GM12878 (cell line): ENCODE data around the gene ASB7. TPM values are rescaled to one million over a fixed set of nuclear protein-coding genes. Genes with fewer than 3 reads are reported as not detected.

Source experiments
- ATAC-seq: fragments of 200-7000 bp; cut with Tn5 transposase; 3 replicates; pipeline ENCODE4 v1.9.1; 2020; ENCODE audit warnings: mild to moderate bottlenecking, moderate library complexity
- BruUV-seq: library from RNA; stranded (reverse); fragments of 400-500 nt; replicated peaks from 2 replicates; lab custom pipeline; 2021; lab: Mats Ljungman, UMichigan
- CTCF ChIA-PET: fragments of 300-600 bp; sonication (Branson Sonifier 250); formaldehyde crosslinking; extraction: SDS; loops from one replicate; lab custom pipeline; 2021; ENCODE audit warnings: inconsistent platforms; lab: Yijun Ruan, JAX
- POLR2A ChIA-PET: fragments of 350-600 bp; formaldehyde crosslinking; extraction: SDS; loops from one replicate; lab custom pipeline; 2021; ENCODE audit warnings: inconsistent platforms; lab: Charles Lee
- RAD21 ChIA-PET: fragments of 300-600 bp; sonication (Branson Sonifier 250); formaldehyde crosslinking; loops from one replicate; lab custom pipeline; 2023; ENCODE audit warnings: antibody characterized with exemption; ENCODE audit not compliant: unreplicated experiment; lab: Charles Lee
- SMC1A ChIA-PET: fragments of 300-600 bp; sonication (Branson Sonifier 250); formaldehyde crosslinking; loops from one replicate; lab custom pipeline; 2023; ENCODE audit not compliant: unreplicated experiment, uncharacterized antibody; lab: Charles Lee
- DNase-seq: peaks from one replicate; pipeline ENCODE4 v3.0.0-alpha.2; 2011; ENCODE audit warnings: low read depth, low spot score
- FAIRE-seq: peaks from 3 replicates; lab custom pipeline; 2011; peaks lifted over from hg19 to GRCh38; lab: Jason Lieb, UNC
- H2AFZ ChIP-seq: 2 replicates; pipeline ENCODE4 v1.6.0; 2011; ENCODE audit warnings: low read depth, low read length, control low read depth; ENCODE audit not compliant: control insufficient read depth
- H3K27ac ChIP-seq: 2 replicates; pipeline ENCODE4 v1.5.1; 2011; ENCODE audit warnings: control low read depth; ENCODE audit not compliant: control insufficient read depth, insufficient read depth
- H3K27me3 ChIP-seq, 2 experiments: replicated peaks in 1 of 2; 2 replicates each; pipeline versions ENCODE4 v1.6.0 to v1.6.1; 2011; ENCODE audit warnings: low read length in 1 of 2; ENCODE audit not compliant: control insufficient read depth in 2 of 2, insufficient read depth in 2 of 2
- H3K36me3 ChIP-seq, 2 experiments: 2 replicates each; pipeline ENCODE4 v1.5.1; 2011; ENCODE audit warnings: low read length in 1 of 2; ENCODE audit not compliant: control insufficient read depth in 2 of 2, insufficient read depth in 2 of 2
- H3K4me1 ChIP-seq: 2 replicates; pipeline ENCODE4 v1.6.1; 2011; ENCODE audit warnings: mild to moderate bottlenecking, low read length, moderate library complexity, mixed read lengths; ENCODE audit not compliant: control insufficient read depth, insufficient read depth
- H3K4me2 ChIP-seq: 2 replicates; pipeline ENCODE4 v1.6.0; 2011; ENCODE audit warnings: control low read depth; ENCODE audit not compliant: control insufficient read depth, insufficient read depth
- H3K4me3 ChIP-seq: fragments of 200-600 bp; sonication (generic); 2 replicates; pipeline ENCODE4 v1.5.1; 2016
- H3K79me2 ChIP-seq: 2 replicates; pipeline ENCODE4 v1.6.0; 2011; ENCODE audit warnings: low read length; ENCODE audit not compliant: control insufficient read depth, insufficient read depth
- H3K9ac ChIP-seq: 2 replicates; pipeline ENCODE4 v1.8.0; 2011; ENCODE audit warnings: low read length, control low read depth, mixed read lengths; ENCODE audit not compliant: control insufficient read depth, insufficient read depth
- H3K9me3 ChIP-seq: replicated peaks from 3 replicates; pipeline ENCODE4 v1.5.1; 2011; ENCODE audit warnings: mild to moderate bottlenecking, low read length; ENCODE audit not compliant: control insufficient read depth, insufficient read depth
- H4K20me1 ChIP-seq: 2 replicates; pipeline ENCODE4 v1.6.0; 2011; ENCODE audit not compliant: control insufficient read depth, insufficient read depth
- CHD4 ChIP-seq: fragments of 200-600 bp; sonication (generic); IDR thresholded peaks from 2 replicates; pipeline ENCODE4 v1.6.1; 2016; ENCODE audit warnings: mild to moderate bottlenecking
- GATAD2B ChIP-seq: fragments of 450-650 bp; conservative IDR thresholded peaks from 2 replicates; pipeline ENCODE4 v1.6.1; 2017; ENCODE audit warnings: low read depth, mild to moderate bottlenecking, moderate library complexity
- KAT2A ChIP-seq: conservative IDR thresholded peaks from 2 replicates; pipeline ENCODE4 v1.6.1; 2011; ENCODE audit warnings: low read depth, low read length; ENCODE audit not compliant: control insufficient read depth
- NFYA ChIP-seq: IDR thresholded peaks from 2 replicates; pipeline ENCODE4 v1.6.1; 2011; ENCODE audit warnings: low read depth, mild to moderate bottlenecking, low read length, improper control_type of control experiment, borderline replicate concordance
- NKRF ChIP-seq: fragments of 450-650 bp; conservative IDR thresholded peaks from 2 replicates; pipeline ENCODE4 v1.6.1; 2017; ENCODE audit warnings: mild to moderate bottlenecking, moderate library complexity
- STAT3 ChIP-seq: IDR thresholded peaks from 2 replicates; pipeline ENCODE4 v1.6.1; 2011; ENCODE audit warnings: low read depth, low read length, improper control_type of control experiment
- ZNF217 ChIP-seq: fragments of 450-650 bp; IDR thresholded peaks from 2 replicates; pipeline ENCODE4 v1.6.1; 2017; ENCODE audit warnings: antibody characterized with exemption, mild to moderate bottlenecking
- ZNF592 ChIP-seq: fragments of 450-650 bp; IDR thresholded peaks from 2 replicates; pipeline ENCODE4 v1.6.1; 2017; ENCODE audit warnings: mild to moderate bottlenecking, moderate library complexity
- WGBS: methylation state at CpG from one replicate; pipeline ENCODE4 v1.1.6; 2016; ENCODE audit warnings: low lambda C conversion rate; ENCODE audit not compliant: insufficient replicate concordance, insufficient coverage; ENCODE audit errors: missing lambda C conversion rate; 5-methylcytosine and 5-hydroxymethylcytosine counted together
- in situ Hi-C: fragments of 300-500 bp; cut with MboI; formaldehyde crosslinking; loops from 9 replicates; pipeline ENCODE4 v1.14.3; 2018; ENCODE audit warnings: mixed read lengths
- intact Hi-C: fragments of 100-400 bp; cut with micrococcal nuclease; formaldehyde crosslinking; loops from one replicate; pipeline ENCODE4 v1.14.2; 2022; ENCODE audit not compliant: unreplicated experiment
- polyA plus RNA-seq, 11 experiments: library from polyadenylated mRNA; depleted of rRNA in 4 of 11; unstranded in 6 of 11; stranded (reverse) in 5 of 11; fragments of >200 nt; fragmentation: Nextera tagmentation in 4 of 11; fragmentation: Illumina TruSeq in 1 of 11; extraction: Ambion mirVana in 4 of 11; extraction: Trizol in 1 of 11; gene quantifications; 1 replicate in 1 of 11; 2 replicates in 10 of 11; pipeline versions ENCODE4 v1.2.1 to v1.2.3, GENCODE V29; 2011 to 2016; ENCODE audit warnings: inconsistent platforms in 2 of 11, missing spikeins in 2 of 11, low read depth in 1 of 11
- total RNA-seq, 4 experiments: library from RNA; depleted of rRNA in 3 of 4; stranded (reverse); fragments of >200 nt in 3 of 4; fragmentation: Illumina TruSeq in 1 of 4; extraction: Trizol in 1 of 4; gene quantifications; 2 replicates each; pipeline versions ENCODE4 v1.2.1 to v1.2.3, GENCODE V29; 2013 to 2021

Gene ASB7
- total and polyA plus RNA-seq, 10 of the 15 experiments (the other 5 are each of a cell fraction or from before 2014, with no cell fraction given), result 2.7 to 13.9 (median 8.6) TPM

- TF ChIP-seq CHD4 (no peak), NKRF (no peak)
- intact Hi-C loops, result no loop called here
- Histone ChIP-seq H3K4me3 (no peak overlapping the region), H4K20me1 (no peaks in the 10 kb centered on the region), H3K4me2 (no peak overlapping the region), H3K9me3 (no peaks in the 10 kb centered on the region), H3K36me3 (no peaks in the 10 kb centered on the region), H3K79me2 (no peaks in the 10 kb centered on the region), H3K9ac (no peak overlapping the region), H2AFZ (no peak overlapping the region), H3K4me1 (peaks cover 3% of the 10 kb centered on the region; the same call in 1 of the 2 replicates), H3K27ac (no peak overlapping the region), H3K27me3 (no peaks in the 10 kb centered on the region; a peak in 1 of 4 replicates)
- ATAC-seq (no peak), DNase-seq (no peak), FAIRE-seq (no peak)
- SMC1A ChIA-PET, result no interaction called here
- CTCF ChIA-PET, result no interaction called here
- RAD21 ChIA-PET, result interaction anchor here (1.3 kb wide), 1 partner anchor 189 kb away, joined by 3 read pairs; no protein-coding TSS in a partner anchor
- in situ Hi-C loops, result no loop called here
- no TSS peak for BruUV-seq
- POLR2A ChIA-PET, result no interaction called here
- WGBS, result 69% methylated on average over 5 of the region's 6 CpGs
Measured at GRCh38 chr15:100684591-100684990, 82.2 kb downstream of the ASB7 start.

GRCh38 chr15:100686021-100686724, 83.8 kb downstream of the ASB7 start:
- ChIA-PET POLR2A (no interaction called here), SMC1A (no interaction called here)
- WGBS, result 54% methylated on average over 23 of the region's 23 CpGs

More at GRCh38 chr15:100686021-100686724, 83.8 kb downstream of the ASB7 start:
- no peak overlapping the region for H2AFZ ChIP-seq
- RAD21 ChIA-PET, result no interaction called here
- no peak overlapping the region for H3K4me2 ChIP-seq
- no peaks in the 10 kb centered on the region for H3K9me3 ChIP-seq
- H3K4me1 ChIP-seq, result peaks cover 3% of the 10 kb centered on the region; the same call in 1 of the 2 replicates
- ATAC-seq, result no peak
- intact Hi-C loops, result no loop called here
- CTCF ChIA-PET, result no interaction called here
- DNase-seq, result no peak
- H3K27me3 ChIP-seq, result no peaks in the 10 kb centered on the region; a peak in 1 of 4 replicates
- H3K9ac ChIP-seq, result no peak overlapping the region
- no peak for TF ChIP-seq STAT3
- no peak for TF ChIP-seq ZNF592
- no peak for TF ChIP-seq KAT2A
- no peak for TF ChIP-seq NFYA
- TF ChIP-seq GATAD2B, result no peak
- no peak for TF ChIP-seq ZNF217
- in situ Hi-C loops, result no loop called here
- no peaks in the 10 kb centered on the region for H4K20me1 ChIP-seq
- no peaks in the 10 kb centered on the region for H3K36me3 ChIP-seq
- no peak overlapping the region for H3K4me3 ChIP-seq
- no peak overlapping the region for H3K27ac ChIP-seq
- no TSS peak for BruUV-seq
- no peaks in the 10 kb centered on the region for H3K79me2 ChIP-seq
- no peak for FAIRE-seq
